ENCODE results near the gene LRCH4. TPM values are rescaled to one million over a fixed set of nuclear protein-coding genes. Genes with fewer than 3 reads are reported as not detected.

LRCH4 gene
- total and polyA plus RNA-seq, 9 of the 15 experiments (the other 6 are each of a cell fraction or from before 2014, with no cell fraction given), result 0.06 to 63.3 (median 15.0) TPM

- no peak for TF ChIP-seq FOXJ3 (CRISPR knock-in tag; IDR thresholded peaks at IDR 0.05)
- peak; percentile 37; the same call in 1 of the 2 replicates for TF ChIP-seq ETV5 (CRISPR knock-in tag; IDR thresholded peaks at IDR 0.05; ENCODE audit: low read depth)
- TF ChIP-seq PRMT5 (CRISPR knock-in tag; IDR thresholded peaks at IDR 0.05), result no peak
- no peak for TF ChIP-seq FUS (optimal IDR thresholded peaks at IDR 0.05; ENCODE audit: low read depth, low read length)
- no peak for TF ChIP-seq HNRNPK (IDR thresholded peaks at IDR 0.05; ENCODE audit: low read depth, low read length, poor library complexity, severe bottlenecking)
- peak; percentile 75 for TF ChIP-seq VEZF1 (CRISPR knock-in tag; IDR thresholded peaks at IDR 0.05)
- TF ChIP-seq CEBPG (CRISPR knock-in tag; IDR thresholded peaks at IDR 0.05), result no peak
- TF ChIP-seq CEBPG (tag; conservative IDR thresholded peaks at IDR 0.05 in 1 of 2, IDR thresholded peaks at IDR 0.05 in 1 of 2), result no peak
- peak in 1 of 2 experiments; percentile 34; a peak in 2 of 4 replicates for TF ChIP-seq MNT (conservative IDR thresholded peaks at IDR 0.05)
- TF ChIP-seq SMC3 (conservative IDR thresholded peaks at IDR 0.05; ENCODE audit: insufficient read depth, low read depth, low read length), result no peak
- TF ChIP-seq NR3C1 (CRISPR knock-in tag; IDR thresholded peaks at IDR 0.05), result no peak
- TF ChIP-seq RBM25 (IDR thresholded peaks at IDR 0.05; ENCODE audit: low read depth, low read length, severe bottlenecking), result no peak
- no peak for TF ChIP-seq HBP1 (CRISPR knock-in tag; IDR thresholded peaks at IDR 0.05)
- 0 out of 2 replicates have a peak, but pooled peaks have one; percentile 19 for TF ChIP-seq GABPA (tag; conservative IDR thresholded peaks at IDR 0.05; ENCODE audit: low read depth)
- TF ChIP-seq E4F1 (CRISPR knock-in tag; IDR thresholded peaks at IDR 0.05; ENCODE audit: borderline replicate concordance), result no peak
These were observed 38.1 kb downstream of the LRCH4 start (continued) for GRCh38 chr7:100547872-100548271.

Data from K562 (cell line).